HG02759 (cell line): Measurements from ENCODE around the gene CR1L.

Experiments used
- ATAC-seq: cut with Tn5 transposase; IDR thresholded peaks from one replicate; pipeline ENCODE4 v1.9.1; 2021; ENCODE audit warnings: mild to moderate bottlenecking, moderate library complexity; ENCODE audit not compliant: unreplicated experiment

CR1L gene

GRCh38 chr1:207742850-207743555 lies 98.1 kb downstream of the CR1L start:
- ATAC-seq, result no peak

- no peak for ATAC-seq
These were observed 99.1 kb downstream of the CR1L start for GRCh38 chr1:207744000-207744534.

- ATAC-seq, result no peak
These were observed 100.4 kb downstream of the CR1L start for GRCh38 chr1:207745285-207745684.

- ATAC-seq, result no peak
These were observed 101.2 kb downstream of the CR1L start for GRCh38 chr1:207745839-207746767.

DNA sequence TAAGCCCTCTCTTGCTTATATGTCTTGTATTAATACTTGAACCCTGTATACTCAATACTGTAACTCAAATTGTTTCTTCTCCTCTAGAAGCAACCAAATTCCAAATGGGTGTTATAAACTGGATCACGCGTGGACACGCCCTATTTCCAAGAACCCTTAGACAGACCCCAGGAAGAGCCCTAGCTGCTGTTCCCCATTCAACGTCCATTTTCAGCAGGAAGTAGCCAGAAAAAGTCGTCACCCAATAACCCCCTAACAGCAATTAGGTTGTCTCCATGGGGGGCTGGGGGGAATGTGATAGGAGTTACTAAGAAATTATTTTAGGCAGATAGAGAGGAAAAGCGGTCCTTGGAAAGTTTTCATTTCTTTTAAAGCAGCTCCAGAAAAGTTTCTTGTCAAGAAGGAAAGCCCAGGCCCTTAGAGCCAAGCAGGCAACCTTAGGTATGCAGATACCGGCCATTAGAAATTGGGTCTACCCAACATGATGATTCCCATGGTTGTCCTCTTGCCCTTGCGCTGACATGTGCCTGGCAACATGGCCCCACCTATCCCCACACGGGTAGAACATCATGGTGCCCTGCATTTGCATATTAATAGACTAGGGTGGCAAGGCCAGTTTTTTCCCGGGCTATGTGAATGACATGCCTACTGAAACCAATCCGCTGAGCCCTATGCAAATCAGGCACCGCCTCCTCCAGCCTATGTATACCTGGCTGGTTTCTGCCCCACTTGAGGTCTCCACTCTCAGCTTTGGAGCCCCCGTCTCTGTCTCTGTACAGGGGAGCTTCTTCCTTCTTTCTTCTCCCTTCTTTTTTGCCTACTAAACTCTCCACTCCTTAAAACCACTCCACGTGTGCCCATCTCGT lies 102.9 kb downstream of the CR1L start:
- no peak for ATAC-seq

- ATAC-seq, result no peak
These were observed 104.0 kb downstream of the CR1L start for GRCh38 chr1:207748737-207749528.

- ATAC-seq, result no peak
These were observed 105.8 kb downstream of the CR1L start for GRCh38 chr1:207750631-207751305.

DNA sequence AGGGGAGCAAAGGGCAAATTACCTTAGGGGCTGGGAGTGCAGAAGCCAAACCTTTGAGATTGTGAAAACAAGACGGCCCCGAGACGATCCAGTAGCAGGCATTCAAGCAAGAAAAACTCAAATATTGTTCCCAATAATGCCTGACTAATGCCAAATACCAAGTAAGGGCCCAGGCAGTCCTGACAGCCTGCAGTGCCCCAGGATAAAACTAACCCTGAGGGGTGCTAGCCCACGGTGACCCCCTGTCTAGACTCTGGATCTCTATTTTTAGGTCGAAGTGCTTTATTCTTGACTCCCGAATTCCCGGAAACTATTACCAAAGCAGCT lies 106.5 kb downstream of the CR1L start:
- ATAC-seq, result peak; percentile 1

DNA sequence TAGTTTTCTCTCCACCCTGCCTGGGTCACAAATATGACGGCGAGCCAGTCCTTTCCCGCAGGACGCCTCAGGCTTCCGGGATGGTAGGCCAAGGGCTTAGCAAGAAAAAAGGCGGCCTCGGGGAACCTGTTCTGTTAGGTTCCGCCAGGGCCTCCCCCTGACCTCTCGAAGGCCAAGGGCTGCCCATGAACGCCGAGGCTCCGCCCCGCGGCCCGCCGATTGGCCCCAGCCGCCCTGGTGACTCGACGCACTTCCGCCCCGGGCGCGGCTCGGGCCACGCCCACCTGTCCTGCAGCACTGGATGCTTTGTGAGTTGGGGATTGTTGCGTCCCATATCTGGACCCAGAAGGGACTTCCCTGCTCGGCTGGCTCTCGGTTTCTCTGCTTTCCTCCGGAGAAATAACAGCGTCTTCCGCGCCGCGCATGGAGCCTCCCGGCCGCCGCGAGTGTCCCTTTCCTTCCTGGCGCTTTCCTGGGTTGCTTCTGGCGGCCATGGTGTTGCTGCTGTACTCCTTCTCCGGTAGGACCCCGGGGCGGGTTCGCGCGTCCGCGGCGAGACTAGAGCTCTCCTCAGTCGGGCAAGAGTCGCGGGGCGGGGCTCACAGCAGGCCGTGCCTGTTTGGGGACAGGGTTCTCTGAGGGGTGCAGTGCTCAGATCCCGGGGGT lies 107.0 kb downstream of the CR1L start, which contains the start of gene CD46:
CD46 (plus strand) TSS at position 265 of the 666 bp plus-strand sequence; CDS start at position 424, 159 bp downstream.
- ATAC-seq, result peak; percentile 95

- peak; percentile 33 for ATAC-seq
These were observed 107.6 kb downstream of the CR1L start for GRCh38 chr1:207752456-207752998.

DNA sequence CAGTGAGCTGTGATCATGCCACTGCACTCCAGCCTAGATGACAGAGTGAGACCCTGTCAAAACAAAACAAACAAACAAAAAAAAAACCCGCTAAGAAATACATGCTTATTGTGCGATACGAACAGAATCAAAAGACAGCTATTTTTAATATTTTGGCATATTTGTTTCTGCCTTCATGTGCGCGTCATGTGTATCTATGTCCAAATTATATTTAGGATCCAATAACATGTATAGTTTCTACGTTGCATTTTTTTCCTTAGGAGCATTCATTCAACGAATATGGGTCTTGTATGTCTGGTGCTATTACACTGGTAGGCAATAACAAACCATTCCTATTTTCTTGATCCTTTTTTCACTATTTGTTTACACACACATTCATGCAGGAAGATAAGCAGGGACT lies 108.7 kb downstream of the CR1L start:
- no peak for ATAC-seq

DNA sequence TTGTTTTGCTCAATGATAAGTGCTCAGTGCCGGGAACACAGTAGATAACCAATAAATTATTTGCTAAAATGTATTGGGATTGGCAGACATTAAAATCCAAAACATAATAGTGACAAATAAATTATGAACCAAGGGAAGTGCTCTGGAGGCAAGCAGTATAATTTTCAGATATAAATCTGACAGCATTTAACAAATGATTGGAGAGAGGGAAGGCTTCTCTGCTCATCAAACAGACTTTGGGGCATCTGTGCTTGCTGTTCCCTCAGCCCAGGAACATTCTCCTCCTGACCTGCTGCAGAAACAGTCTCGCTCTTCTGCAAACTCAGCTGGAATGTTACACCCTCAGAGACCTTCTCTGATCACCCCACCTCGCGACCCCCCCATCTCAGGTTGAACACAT lies 109.1 kb downstream of the CR1L start:
- ATAC-seq, result no peak

- no peak for ATAC-seq
These were observed 110.2 kb downstream of the CR1L start for GRCh38 chr1:207754974-207755700.

DNA sequence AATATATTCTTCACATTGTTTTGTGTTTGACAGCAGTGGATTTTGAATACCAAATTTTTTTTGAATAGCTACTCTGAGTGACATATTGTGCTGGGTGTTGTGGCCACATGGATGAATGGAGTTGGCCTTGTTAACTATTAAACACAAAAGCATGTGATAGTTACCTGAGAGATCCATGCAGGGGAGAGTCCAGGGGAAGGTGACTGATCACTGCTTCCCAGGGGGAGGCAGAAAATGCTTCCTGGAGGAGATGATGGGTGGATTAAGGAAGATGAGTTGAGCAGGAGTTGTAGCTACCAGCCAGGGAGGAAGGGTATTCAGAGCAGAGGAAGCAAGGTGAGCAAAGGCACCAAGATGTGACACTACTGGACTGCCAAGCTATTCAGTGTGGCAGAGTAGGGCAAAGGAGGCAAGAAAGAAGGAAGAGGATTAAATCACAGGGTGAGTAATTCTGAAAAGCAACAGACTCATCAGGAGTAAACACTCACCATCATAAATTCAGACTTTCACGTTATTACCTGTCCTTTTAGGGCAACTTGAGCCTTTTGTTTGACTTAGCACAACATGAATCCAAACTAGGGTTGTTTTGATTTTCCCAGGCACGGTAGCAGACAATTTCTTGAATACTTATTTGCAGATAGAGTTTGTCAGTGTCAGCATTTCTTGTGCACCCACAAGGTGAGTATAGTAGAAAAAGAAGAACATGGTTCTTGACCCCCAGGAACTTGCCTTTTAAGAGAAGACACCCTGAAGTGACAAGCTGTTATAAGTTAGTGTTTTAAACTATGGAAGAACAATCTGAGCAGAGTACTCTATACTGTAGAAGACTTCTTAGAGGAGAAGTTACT lies 111.1 kb downstream of the CR1L start:
- ATAC-seq, result no peak

DNA sequence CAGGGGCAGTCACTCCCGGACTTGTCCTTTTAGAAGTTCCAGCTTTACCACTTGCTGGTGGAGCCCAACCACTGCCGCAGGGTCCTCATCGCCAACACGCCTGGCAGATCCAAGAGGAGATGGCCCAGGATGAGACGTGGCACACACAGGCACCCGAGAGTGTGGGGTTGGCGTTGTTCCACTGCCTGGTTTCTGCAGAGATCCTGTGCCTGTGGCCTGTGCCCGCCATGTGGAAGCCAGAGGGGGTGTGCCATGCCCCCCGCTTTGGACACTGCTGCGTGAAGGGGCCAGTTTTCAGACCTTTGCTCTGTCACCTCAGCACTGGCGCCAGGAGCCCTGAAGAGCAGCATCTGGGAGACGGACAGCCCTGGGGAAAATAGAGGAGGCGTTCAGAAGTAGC lies 117.7 kb downstream of the CR1L start:
- ATAC-seq, result no peak

GRCh38 chr1:207763091-207763490 lies 118.2 kb downstream of the CR1L start:
- no peak for ATAC-seq

- no peak for ATAC-seq
These were observed 119.0 kb downstream of the CR1L start for GRCh38 chr1:207763972-207764371.
